ENCODE measurements around the gene FEM1A. TPM values are rescaled to one million over a fixed set of nuclear protein-coding genes. Genes with fewer than 3 reads are reported as not detected.

The FEM1A gene
- total RNA-seq, 1 donor from 2014 or later: 6.9 TPM

GRCh38 chr19:4823577-4823976, 32.0 kb downstream of the FEM1A start:
- H3K4me2 ChIP-seq: no peak overlapping the region
- H3K27me3 ChIP-seq: no peaks in the 10 kb centered on the region
- peaks cover 3% of the 10 kb centered on the region for H3K27me3 Mint-ChIP-seq (ENCODE audit: insufficient read depth, low read depth)
- H3K27ac ChIP-seq: no peak overlapping the region
- no peak overlapping the region for H3K4me3 Mint-ChIP-seq
- H4K20me1 ChIP-seq (ENCODE audit: low read depth): no peaks in the 10 kb centered on the region
- H3K9me3 ChIP-seq (ENCODE audit: low read depth): no peaks in the 10 kb centered on the region
- H3K36me3 Mint-ChIP-seq: no peaks in the 10 kb centered on the region
- H3K27ac Mint-ChIP-seq: no peak overlapping the region
- no peaks in the 10 kb centered on the region for H3F3A ChIP-seq (ENCODE audit: low read depth)
- no peaks in the 10 kb centered on the region for H3K9me3 Mint-ChIP-seq
- H3K4me1 ChIP-seq: no peaks in the 10 kb centered on the region
- H2AFZ ChIP-seq (replicated peaks): no peak overlapping the region
- H3K9ac ChIP-seq: no peak overlapping the region
- H3K4me3 ChIP-seq: no peak overlapping the region
- TF ChIP-seq EZH2 (IDR thresholded peaks at IDR 0.05) (no peak), CTCF (IDR thresholded peaks at IDR 0.05) (no peak), EZH2phosphoT487 (IDR thresholded peaks at IDR 0.05) (no peak)
- no peak for DNase-seq (ENCODE audit: low spot score)
- no peaks in the 10 kb centered on the region for H3K36me3 ChIP-seq
- H3K4me1 Mint-ChIP-seq: no peaks in the 10 kb centered on the region
- H3K79me2 ChIP-seq (ENCODE audit: low read depth): no peaks in the 10 kb centered on the region

GRCh38 chr19:4829001-4829712, 37.6 kb downstream of the FEM1A start:
- TF ChIP-seq EZH2 (IDR thresholded peaks at IDR 0.05) (no peak), CTCF (IDR thresholded peaks at IDR 0.05) (no peak), EZH2phosphoT487 (IDR thresholded peaks at IDR 0.05) (no peak)
- Mint-ChIP-seq H3K4me1 (no peaks in the 10 kb centered on the region), H3K27ac (no peak overlapping the region), H3K36me3 (no peaks in the 10 kb centered on the region), H3K9me3 (peaks cover 5% of the 10 kb centered on the region), H3K27me3 (ENCODE audit: insufficient read depth, low read depth) (peaks cover 22% of the 10 kb centered on the region), H3K4me3 (peak overlapping the region; percentile 30)
- Histone ChIP-seq H3K9ac (no peak overlapping the region), H3K27me3 (peaks cover 28% of the 10 kb centered on the region), H3F3A (ENCODE audit: low read depth) (no peaks in the 10 kb centered on the region), H2AFZ (replicated peaks) (no peak overlapping the region), H4K20me1 (ENCODE audit: low read depth) (no peaks in the 10 kb centered on the region), H3K4me3 (no peak overlapping the region), H3K36me3 (no peaks in the 10 kb centered on the region), H3K79me2 (ENCODE audit: low read depth) (no peaks in the 10 kb centered on the region), H3K27ac (no peak overlapping the region), H3K4me2 (no peak overlapping the region), H3K9me3 (ENCODE audit: low read depth) (no peaks in the 10 kb centered on the region), H3K4me1 (no peaks in the 10 kb centered on the region)
- no peak for DNase-seq (ENCODE audit: low spot score)

GRCh38 chr19:4830332-4830731, 38.8 kb downstream of the FEM1A start:
- H4K20me1 ChIP-seq (ENCODE audit: low read depth): no peaks in the 10 kb centered on the region
- Mint-ChIP-seq H3K9me3 (peaks cover 5% of the 10 kb centered on the region), H3K27me3 (ENCODE audit: insufficient read depth, low read depth) (peaks cover 22% of the 10 kb centered on the region), H3K36me3 (no peaks in the 10 kb centered on the region), H3K4me3 (peak overlapping the region; percentile 38), H3K27ac (no peak overlapping the region), H3K4me1 (no peaks in the 10 kb centered on the region)
- no peak overlapping the region for H3K9ac ChIP-seq
- H3K79me2 ChIP-seq (ENCODE audit: low read depth): no peaks in the 10 kb centered on the region
- no peak overlapping the region for H2AFZ ChIP-seq (replicated peaks)
- H3K36me3 ChIP-seq: no peaks in the 10 kb centered on the region
- no peak overlapping the region for H3K4me3 ChIP-seq
- TF ChIP-seq CTCF (IDR thresholded peaks at IDR 0.05) (no peak), EZH2phosphoT487 (IDR thresholded peaks at IDR 0.05) (no peak), EZH2 (IDR thresholded peaks at IDR 0.05) (no peak)
- no peaks in the 10 kb centered on the region for H3F3A ChIP-seq (ENCODE audit: low read depth)
- no peak overlapping the region for H3K27ac ChIP-seq
- H3K27me3 ChIP-seq: peaks cover 28% of the 10 kb centered on the region
- no peaks in the 10 kb centered on the region for H3K9me3 ChIP-seq (ENCODE audit: low read depth)
- H3K4me1 ChIP-seq: no peaks in the 10 kb centered on the region
- DNase-seq (ENCODE audit: low spot score): no peak
- no peak overlapping the region for H3K4me2 ChIP-seq

All from neural progenitor cell (in vitro differentiated cells).